SK-N-MC (cell line): ENCODE measurements around the gene HOXA3.

Experiments
- EZH2 ChIP-seq: fragments of 200-600 bp; sonication (generic); IDR thresholded peaks from one replicate; pipeline ENCODE4 v1.6.1; 2017; ENCODE audit warnings: antibody characterized with exemption
- FOXP2 ChIP-seq: optimal IDR thresholded peaks from 2 replicates; pipeline ENCODE3; 2011; ENCODE audit warnings: mild to moderate bottlenecking, moderate library complexity; ENCODE audit not compliant: insufficient read depth; ENCODE audit errors: extremely low read length, control extremely low read depth
- POLR2AphosphoS5 ChIP-seq: IDR thresholded peaks from 2 replicates; pipeline ENCODE4 v1.6.1; 2012; ENCODE audit warnings: mild to moderate bottlenecking, low read depth, low read length, borderline replicate concordance

GRCh38 chr7:27175626-27176523 lies 23.5 kb upstream of the HOXA3 start:
- TF ChIP-seq POLR2AphosphoS5 (no peak), EZH2 (no peak), FOXP2 (no peak)
